Mesodermal cell (in vitro differentiated cells): ENCODE results near the gene EIF3M. TPM values are rescaled to one million over a fixed set of nuclear protein-coding genes. Genes with fewer than 3 reads are reported as not detected.

Experiments
- H3K27ac ChIP-seq: 2 replicates; pipeline ENCODE4 v1.7.0; 2013; ENCODE audit warnings: mild to moderate bottlenecking, low read depth, low read length, moderate library complexity; ENCODE audit not compliant: severe bottlenecking
- H3K36me3 ChIP-seq: 2 replicates; pipeline ENCODE4 v1.7.1; 2013; ENCODE audit warnings: mild to moderate bottlenecking, low read length, moderate library complexity; ENCODE audit not compliant: control insufficient read depth, insufficient read depth
- H3K4me1 ChIP-seq: one replicate; pipeline ENCODE4 v1.7.1; 2013; ENCODE audit warnings: mild to moderate bottlenecking, low read length; ENCODE audit not compliant: insufficient read depth, control insufficient read depth, poor library complexity, severe bottlenecking
- H3K4me3 ChIP-seq: 2 replicates; pipeline ENCODE4 v1.7.0; 2013; ENCODE audit warnings: low read length, control low read depth, mild to moderate bottlenecking; ENCODE audit not compliant: insufficient read depth, poor library complexity, severe bottlenecking; ENCODE audit errors: extremely low read depth
- H3K9me3 ChIP-seq: 2 replicates; pipeline ENCODE4 v1.7.1; 2013; ENCODE audit warnings: mild to moderate bottlenecking, low read length, moderate library complexity; ENCODE audit not compliant: control insufficient read depth
- WGBS, 2 experiments: methylation state at CpG; one replicate each; pipeline ENCODE4 v1.1.5; 2013; ENCODE audit warnings: missing lambda C conversion rate in 2 of 2; ENCODE audit not compliant: insufficient coverage in 2 of 2; 5-methylcytosine and 5-hydroxymethylcytosine counted together
- polyA plus RNA-seq, 2 experiments: library from polyadenylated mRNA; stranded (reverse); fragments of 50-300 nt; gene quantifications; one replicate each; pipeline ENCODE4 v1.2.3, GENCODE V29; 2013

The EIF3M gene
- polyA plus RNA-seq (2013, experiment 1 of 2) = 346 TPM
- 354 TPM for polyA plus RNA-seq (2013, experiment 2 of 2)

GRCh38 chr11:32583459-32584271 is at the start of gene EIF3M:
EIF3M (plus strand) TSS chr11:32583831; CDS start chr11:32583888, 57 bp downstream.
- peak within 1 kb of the TSS; percentile 93 for H3K4me3 ChIP-seq
- 0 to 1% methylated on average over 48 to 60 of the region's 70 CpGs for WGBS, 2 experiments
- H3K4me1 ChIP-seq = peaks cover 8% of the 10 kb centered on the region
- H3K27ac ChIP-seq = peak within 1 kb of the TSS; percentile 91
- H3K36me3 ChIP-seq = peaks cover 24% of the 10 kb centered on the region
- H3K9me3 ChIP-seq = no peaks in the 10 kb centered on the region

GRCh38 chr11:32538804-32539203 is 44.8 kb upstream of the EIF3M start:
- no peaks in the 10 kb centered on the region for H3K9me3 ChIP-seq
- H3K4me3 ChIP-seq = no peak overlapping the region
- H3K4me1 ChIP-seq = no peaks in the 10 kb centered on the region
- WGBS, 2 experiments = 84 to 93% methylated on average over 7 of the region's 7 CpGs
- no peak overlapping the region for H3K27ac ChIP-seq
- H3K36me3 ChIP-seq = no peaks in the 10 kb centered on the region

DNA sequence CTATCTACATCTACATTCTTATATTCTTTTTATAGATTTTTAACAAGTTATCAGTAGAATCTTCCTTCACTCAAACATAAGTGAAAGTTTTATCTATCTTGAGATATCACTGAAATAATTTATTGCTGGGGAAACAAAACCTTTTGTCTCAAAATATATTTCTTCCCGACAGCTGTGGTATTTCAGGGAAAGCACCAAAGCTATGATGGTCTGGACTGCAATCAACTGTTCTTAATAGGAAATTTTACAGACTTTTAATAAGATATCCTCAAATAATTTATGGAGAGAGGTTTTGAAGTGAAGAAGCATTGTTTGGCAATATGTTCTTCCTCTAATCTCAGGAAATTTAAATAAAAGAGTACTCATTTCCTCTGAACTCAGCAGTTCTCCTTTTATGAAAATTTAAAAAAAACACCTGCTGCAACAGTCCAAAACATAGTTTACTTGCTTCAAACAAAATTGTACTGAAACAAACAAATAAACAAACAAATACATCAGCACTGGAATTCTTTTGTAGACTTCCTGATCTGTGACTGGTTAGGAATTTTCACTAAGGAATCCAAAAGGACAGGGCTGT is 33.9 kb upstream of the EIF3M start:
- Histone ChIP-seq H3K4me3 (no peak overlapping the region), H3K4me1 (no peaks in the 10 kb centered on the region), H3K9me3 (no peaks in the 10 kb centered on the region), H3K36me3 (no peaks in the 10 kb centered on the region), H3K27ac (no peak overlapping the region)
- no CpG with 5 or more reads among the region's 1 CpG for WGBS, 2 experiments

- no peaks in the 10 kb centered on the region for H3K9me3 ChIP-seq
- no peak overlapping the region for H3K4me3 ChIP-seq
- no peak overlapping the region for H3K27ac ChIP-seq
- no peaks in the 10 kb centered on the region for H3K36me3 ChIP-seq
- 90% methylated on average over 2 of the region's 4 CpGs; no CpG with 5 or more reads in 1 of the 2 experiments for WGBS, 2 experiments
- H3K4me1 ChIP-seq = no peaks in the 10 kb centered on the region
Measured at GRCh38 chr11:32550207-32550606, 33.4 kb upstream of the EIF3M start.

DNA sequence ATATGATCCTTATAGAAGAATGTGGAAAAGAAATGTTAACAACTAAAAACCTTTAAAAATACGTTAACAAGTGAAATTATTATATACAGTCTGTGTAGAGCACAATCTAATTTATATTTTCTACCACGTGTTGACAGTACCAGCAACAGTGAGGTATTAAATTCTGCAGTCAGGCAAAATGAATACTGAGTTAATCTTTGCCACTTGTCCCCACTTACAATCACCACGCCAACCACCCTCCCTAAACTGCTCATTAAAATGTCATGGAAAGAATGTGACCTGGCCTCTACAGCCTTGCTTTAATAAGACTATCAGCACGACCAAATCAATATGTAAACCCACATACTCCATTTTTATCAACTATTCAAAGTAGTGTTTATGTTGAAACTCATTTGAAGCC is 28.5 kb upstream of the EIF3M start:
- no peak overlapping the region for H3K27ac ChIP-seq
- H3K9me3 ChIP-seq = no peaks in the 10 kb centered on the region
- no peak overlapping the region for H3K4me3 ChIP-seq
- 80 to 93% methylated on average over 1 to 2 of the region's 4 CpGs for WGBS, 2 experiments
- no peaks in the 10 kb centered on the region for H3K36me3 ChIP-seq
- no peaks in the 10 kb centered on the region for H3K4me1 ChIP-seq

- WGBS, 2 experiments = 82 to 88% methylated on average over 4 to 5 of the region's 7 CpGs
- Histone ChIP-seq H3K4me3 (no peak overlapping the region), H3K9me3 (no peaks in the 10 kb centered on the region), H3K36me3 (no peaks in the 10 kb centered on the region), H3K4me1 (no peaks in the 10 kb centered on the region), H3K27ac (no peak overlapping the region)
Measured at GRCh38 chr11:32555895-32556294, 27.7 kb upstream of the EIF3M start.

DNA sequence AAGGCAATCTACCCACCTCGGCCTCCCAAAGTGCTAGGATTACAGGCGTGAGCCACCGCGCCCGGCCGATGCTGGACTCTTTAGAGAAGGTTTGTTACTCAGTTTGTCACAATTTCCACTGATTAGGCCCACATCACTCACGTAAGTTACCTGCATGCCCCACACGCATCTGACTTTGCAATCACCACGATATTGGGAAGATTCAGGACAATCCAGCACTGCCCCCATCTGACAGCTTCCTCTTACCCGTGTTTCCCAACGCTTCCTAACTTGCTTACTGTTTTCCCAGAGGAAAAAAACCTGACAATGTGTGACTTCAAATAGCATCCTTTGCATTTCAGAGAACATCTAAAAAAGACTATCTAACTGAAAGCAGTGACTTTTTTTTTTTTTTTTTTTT is 21.8 kb upstream of the EIF3M start:
- Histone ChIP-seq H3K27ac (no peak overlapping the region), H3K9me3 (no peaks in the 10 kb centered on the region), H3K36me3 (no peaks in the 10 kb centered on the region), H3K4me3 (no peak overlapping the region), H3K4me1 (no peaks in the 10 kb centered on the region)
- WGBS, 2 experiments = 88 to 94% methylated on average over 11 of the region's 11 CpGs

DNA sequence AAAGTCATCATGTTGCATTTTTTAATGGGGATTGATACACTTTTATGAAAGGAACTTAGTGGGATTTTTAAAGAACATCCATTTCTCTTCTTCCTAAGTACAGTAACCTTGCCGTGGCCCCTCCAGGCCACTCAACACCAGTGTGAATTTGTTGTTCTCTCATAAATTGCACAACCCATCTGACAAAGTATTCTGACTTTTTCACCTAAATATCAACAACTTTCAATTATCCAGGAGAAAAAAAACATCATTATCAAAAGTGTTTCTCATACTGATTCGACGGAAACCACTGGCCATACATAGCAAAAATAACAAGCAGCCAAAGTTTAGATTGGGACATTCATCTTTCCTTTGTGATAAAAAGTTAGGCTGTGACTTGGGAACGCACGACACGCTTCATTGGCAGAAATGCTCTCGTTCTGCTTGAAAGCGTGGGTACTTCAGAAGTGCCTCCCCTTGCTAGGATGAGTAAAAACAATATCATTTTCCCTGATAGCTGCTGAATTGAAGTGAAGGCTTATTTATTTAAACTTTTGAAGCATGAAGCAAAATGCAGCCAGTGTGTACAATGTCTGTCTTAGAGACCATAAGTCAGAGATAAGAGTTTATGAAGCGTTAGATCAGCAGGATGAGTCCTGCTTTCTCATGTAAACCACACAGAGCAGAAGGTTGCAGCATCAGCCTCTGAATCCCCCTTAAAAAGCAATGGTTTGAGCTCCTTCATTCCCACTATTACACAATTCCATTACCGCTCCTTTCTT is 20.6 kb upstream of the EIF3M start:
- WGBS, 2 experiments = 95% methylated on average over 7 to 9 of the region's 10 CpGs
- Histone ChIP-seq H3K4me1 (no peaks in the 10 kb centered on the region), H3K27ac (no peak overlapping the region), H3K4me3 (no peak overlapping the region), H3K9me3 (no peaks in the 10 kb centered on the region), H3K36me3 (no peaks in the 10 kb centered on the region)

GRCh38 chr11:32563600-32563959 is 20.1 kb upstream of the EIF3M start:
- 81 to 100% methylated on average over 2 of the region's 3 CpGs for WGBS, 2 experiments
- Histone ChIP-seq H3K36me3 (no peaks in the 10 kb centered on the region), H3K4me1 (no peaks in the 10 kb centered on the region), H3K9me3 (no peaks in the 10 kb centered on the region), H3K4me3 (no peak overlapping the region), H3K27ac (no peak overlapping the region)

DNA sequence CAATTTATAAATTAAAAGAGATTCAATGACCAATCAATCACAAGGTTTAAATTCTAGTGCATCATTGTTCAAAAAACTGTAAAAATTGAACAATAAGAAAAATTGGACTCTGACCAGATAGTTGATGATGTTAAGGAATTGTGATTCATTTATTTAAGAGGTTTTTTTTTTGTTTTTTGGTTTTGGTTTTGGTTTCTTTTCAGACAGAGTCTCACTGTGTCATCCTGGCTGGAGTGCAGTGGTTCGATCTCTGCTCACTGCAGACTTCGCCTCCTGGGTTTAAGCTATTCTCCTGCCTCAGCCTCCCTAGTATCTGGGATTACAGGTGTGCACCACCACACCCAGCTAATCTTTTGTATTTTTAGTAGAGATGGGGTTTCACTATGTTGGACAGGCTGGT is 17.1 kb upstream of the EIF3M start:
- Histone ChIP-seq H3K27ac (no peak overlapping the region), H3K9me3 (no peaks in the 10 kb centered on the region), H3K4me1 (no peaks in the 10 kb centered on the region), H3K36me3 (no peaks in the 10 kb centered on the region), H3K4me3 (no peak overlapping the region)
- WGBS, 2 experiments = 100% methylated on average over 2 of the region's 2 CpGs; no CpG with 5 or more reads in 1 of the 2 experiments
